Stimulated activated naive CD4-positive, alpha-beta T cell (primary cell): Measurements from ENCODE around the gene TVP23A.

Source experiments
- DNase-seq, 6 experiments: peaks; one replicate each; lab custom pipeline; 2025; lab: John Stamatoyannopoulos, UW

TVP23A gene

GRCh38 chr16:10817963-10818941 lies at the start of gene TVP23A:
TSS of gene TVP23A (minus strand) at chr16:10818794. CDS start at chr16:10818493, 301 bp downstream.
- no peak for DNase-seq

- DNase-seq, result no peak
Measured at GRCh38 chr16:10868104-10868595, 49.6 kb upstream of the TVP23A start.

DNA sequence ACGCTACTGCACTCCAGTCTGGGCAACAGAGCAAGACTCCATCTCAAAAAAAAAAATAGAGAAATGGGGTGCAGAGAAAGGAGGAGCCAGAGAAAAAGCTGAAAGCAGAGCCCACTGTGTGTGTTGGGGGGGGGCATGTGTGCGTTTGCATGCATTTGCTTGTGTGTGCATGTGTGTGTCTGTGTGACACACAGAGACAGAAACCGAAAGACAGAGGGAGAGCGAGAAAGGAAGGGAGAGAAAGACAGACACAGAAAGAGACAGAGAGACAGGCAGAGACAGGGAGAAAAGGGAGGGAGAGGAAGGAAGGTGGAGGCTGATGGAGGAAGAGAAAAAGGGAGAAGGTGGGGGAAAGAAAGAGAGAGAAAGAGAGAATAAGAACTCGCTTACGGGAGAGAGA lies 48.6 kb upstream of the TVP23A start:
- DNase-seq, result no peak

- DNase-seq, result no peak
Measured at GRCh38 chr16:10865991-10866966, 47.7 kb upstream of the TVP23A start.

DNA sequence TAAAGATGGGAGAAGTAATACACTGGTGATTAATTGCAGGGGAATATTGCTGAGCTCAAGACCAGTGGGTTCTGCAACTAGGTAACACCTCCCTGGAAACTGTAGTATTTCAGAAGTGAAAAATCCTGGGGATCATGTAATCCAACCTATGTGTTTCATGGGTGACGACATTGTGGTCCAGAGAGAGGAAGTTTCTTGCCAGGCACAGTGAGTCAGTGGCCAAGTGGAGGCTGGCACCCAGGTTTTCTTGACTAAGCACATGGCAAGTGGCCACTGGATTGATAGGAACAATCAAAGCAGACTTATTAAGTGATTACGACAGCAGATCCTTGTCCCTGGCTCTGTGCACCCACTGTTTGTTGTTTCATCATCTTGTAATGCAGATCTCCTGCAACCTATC lies 43.8 kb upstream of the TVP23A start:
- no peak for DNase-seq

GRCh38 chr16:10859658-10860057 lies 41.1 kb upstream of the TVP23A start:
- DNase-seq, result no peak

GRCh38 chr16:10859020-10859419 lies 40.4 kb upstream of the TVP23A start:
- no peak for DNase-seq

GRCh38 chr16:10858203-10858602 lies 39.6 kb upstream of the TVP23A start:
- no peak for DNase-seq

DNA sequence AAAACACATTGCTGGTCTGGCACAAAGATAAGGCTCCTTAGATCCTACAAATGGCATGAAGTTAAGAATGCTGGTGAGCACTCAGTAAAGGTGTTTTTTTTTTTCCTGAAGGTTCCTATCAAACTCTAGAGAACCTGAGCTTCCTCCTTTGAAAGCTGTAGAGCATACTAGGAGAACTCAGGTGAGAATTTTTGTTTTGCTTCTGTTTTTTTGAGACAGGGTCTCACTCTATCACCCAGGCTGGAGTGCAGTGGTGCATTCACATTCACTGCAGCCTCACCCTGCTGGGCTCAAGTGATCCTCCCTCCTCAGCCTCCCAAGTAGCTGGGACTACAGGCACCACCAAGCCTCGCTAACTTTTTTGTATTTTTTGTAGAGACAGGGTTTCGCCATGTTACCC lies 37.4 kb upstream of the TVP23A start:
- no peak for DNase-seq

DNA sequence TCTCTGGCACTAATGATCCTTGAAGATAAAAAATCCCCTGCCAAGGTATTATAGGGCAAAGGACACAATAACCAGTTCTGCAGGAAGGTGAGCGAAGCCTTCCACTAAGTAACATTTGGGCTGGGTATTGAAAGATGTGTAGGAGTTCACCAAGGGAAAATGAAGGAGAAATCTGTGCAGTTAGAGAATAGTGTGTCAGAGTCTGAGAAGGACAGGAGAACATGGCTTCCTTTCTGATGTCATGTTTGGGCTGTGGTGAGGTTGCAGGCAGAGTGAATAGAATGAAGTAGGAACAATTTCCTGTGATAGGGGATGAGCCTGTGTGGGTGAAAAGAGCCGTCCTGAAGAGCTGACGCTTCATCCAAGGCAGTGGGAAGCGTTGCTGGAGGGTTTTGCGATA lies 34.4 kb upstream of the TVP23A start:
- no peak for DNase-seq

DNA sequence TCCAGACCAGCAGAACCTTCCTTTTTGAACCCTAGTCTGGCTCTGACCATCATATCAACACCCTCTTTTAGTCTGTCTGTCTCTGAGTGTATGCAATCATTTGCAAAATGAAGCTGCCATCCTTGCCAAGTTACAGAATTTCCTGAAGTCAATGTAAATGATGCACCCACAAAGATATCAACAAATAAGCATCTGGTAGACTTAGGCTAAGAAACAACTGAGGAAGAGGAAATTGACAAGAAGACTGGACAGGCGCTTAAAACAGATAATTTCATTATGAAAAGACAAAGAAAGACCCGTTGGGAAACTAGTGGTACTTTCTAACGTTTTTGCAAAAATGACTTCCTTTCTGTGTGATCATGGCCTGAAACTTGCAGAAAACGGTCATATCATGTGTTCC lies 33.7 kb upstream of the TVP23A start:
- no peak for DNase-seq

DNA sequence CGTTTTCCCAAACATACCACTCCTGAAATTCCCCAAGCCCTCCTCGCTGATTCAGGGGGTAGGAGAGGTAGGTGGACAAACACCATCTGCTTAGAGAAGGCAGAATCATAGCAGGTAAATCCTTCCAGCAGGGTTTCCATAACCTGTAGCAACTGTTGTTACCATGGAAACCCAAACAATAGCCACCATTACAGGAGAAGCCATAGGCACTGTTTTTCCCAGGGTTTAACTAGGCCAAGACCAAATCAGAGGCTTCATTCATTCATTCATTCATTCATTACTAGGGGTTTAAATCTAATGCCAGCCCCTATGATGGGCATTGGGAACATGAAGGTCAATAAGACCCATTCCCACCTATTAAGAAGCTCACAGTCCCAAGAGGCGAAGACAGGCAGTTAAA lies 32.9 kb upstream of the TVP23A start:
- DNase-seq, result no peak

GRCh38 chr16:10850478-10850850 lies 31.9 kb upstream of the TVP23A start:
- no peak for DNase-seq

DNA sequence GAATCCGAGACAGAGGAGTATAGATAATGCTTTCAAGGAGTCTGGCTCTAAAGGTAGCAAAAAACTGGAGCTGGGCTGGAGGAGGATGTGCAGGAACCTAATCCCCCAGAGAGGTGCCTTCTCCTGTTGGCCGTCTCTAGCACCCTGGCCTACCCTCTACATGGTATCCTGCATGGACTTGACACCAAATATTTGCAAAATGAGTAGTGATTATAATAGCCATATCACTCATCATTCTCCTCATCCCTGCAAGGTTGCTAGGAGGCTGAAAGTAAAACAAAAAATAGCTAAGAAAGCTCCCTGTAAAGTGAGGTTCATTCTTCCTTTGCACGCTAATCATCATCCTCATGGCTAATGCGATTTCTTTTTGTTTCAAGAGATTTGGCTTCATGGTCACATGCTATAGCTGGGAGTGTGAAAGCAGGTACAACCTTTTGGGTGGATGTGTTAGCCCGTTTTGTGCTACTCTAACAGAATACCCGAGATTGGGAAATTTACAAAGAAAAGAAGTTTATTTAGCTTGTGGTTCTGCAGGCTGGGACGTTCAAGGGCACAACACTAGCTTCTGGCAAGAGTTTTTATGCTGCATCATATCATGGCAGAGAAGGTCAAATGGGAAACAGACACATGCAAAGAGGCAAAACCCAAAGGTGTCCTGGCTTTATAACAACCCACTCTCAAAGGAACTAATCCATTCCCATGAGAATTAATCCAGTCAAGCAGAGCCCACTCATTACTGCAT lies 31.3 kb upstream of the TVP23A start:
- DNase-seq, result no peak

- no peak for DNase-seq
Measured at GRCh38 chr16:10847176-10847575, 28.6 kb upstream of the TVP23A start.

DNA sequence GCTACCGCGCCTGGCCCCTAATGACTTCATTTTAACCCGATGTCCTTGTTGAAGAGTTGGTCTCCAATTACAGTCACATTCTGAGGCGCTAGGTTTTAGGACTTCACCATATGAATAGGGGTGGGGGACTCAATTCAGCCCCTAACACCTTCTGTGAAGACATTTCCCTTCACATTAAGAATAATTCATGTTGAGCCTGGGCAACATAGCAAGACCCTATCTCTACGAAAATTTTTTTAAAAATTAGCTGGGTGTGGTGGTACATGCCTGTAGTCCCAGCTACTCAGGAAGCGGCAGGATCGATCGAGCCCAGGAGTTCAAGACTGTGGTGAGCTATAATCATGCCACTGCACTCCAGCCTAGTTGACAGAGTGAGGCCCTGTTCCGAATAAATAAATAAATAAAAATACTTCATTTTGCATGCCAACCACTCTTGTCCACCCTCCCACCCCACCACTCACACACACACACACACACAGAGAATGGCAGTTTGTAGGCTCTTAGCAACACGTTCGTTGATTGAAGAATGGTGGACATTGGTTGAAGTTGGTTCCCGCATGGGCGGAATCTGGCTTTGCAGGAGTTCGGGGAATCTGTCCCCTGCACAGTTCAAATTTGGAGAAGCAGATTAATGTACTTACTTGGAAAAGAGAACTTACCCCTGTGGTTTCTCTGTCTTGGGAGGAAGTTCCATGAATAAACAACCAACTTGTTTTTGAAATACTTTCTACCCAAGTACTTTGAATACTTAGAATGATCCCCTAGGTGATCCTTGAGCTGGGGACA lies 27.8 kb upstream of the TVP23A start:
- no peak for DNase-seq

GRCh38 chr16:10840703-10841102 lies 22.1 kb upstream of the TVP23A start:
- no peak for DNase-seq

GRCh38 chr16:10839279-10839666 lies 20.7 kb upstream of the TVP23A start:
- DNase-seq, result no peak

DNA sequence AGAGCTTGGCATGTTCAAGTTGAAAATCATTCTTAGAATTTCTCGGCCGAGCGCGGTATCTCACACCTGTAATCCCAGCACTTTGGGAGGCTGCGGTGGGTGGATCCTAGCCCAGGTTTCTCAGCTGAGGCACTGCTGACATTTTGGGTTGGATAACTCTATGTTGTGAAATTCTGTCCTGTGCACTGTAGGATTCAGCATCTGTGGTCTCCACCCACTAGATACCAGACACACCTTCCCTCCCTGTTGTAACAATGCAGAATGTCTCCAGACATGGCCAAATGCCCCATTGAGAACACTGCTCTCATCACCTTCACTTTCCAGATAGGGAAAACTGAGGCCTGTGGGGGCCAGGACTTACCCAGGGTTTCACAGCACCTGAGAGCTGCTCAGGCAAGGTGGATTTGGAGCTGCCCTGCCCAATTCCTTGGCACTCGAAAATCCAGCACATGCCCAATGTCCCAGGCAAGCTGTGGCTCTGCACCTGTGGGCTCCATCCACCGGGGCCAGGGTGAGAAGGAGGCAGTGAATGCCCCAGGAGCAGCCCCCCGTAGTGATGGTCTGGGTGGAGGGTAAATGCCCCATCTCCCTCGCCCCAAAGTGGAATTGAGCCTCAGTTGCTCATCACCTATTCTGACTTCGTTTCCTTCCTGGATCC lies 20.2 kb upstream of the TVP23A start:
- no peak for DNase-seq

DNA sequence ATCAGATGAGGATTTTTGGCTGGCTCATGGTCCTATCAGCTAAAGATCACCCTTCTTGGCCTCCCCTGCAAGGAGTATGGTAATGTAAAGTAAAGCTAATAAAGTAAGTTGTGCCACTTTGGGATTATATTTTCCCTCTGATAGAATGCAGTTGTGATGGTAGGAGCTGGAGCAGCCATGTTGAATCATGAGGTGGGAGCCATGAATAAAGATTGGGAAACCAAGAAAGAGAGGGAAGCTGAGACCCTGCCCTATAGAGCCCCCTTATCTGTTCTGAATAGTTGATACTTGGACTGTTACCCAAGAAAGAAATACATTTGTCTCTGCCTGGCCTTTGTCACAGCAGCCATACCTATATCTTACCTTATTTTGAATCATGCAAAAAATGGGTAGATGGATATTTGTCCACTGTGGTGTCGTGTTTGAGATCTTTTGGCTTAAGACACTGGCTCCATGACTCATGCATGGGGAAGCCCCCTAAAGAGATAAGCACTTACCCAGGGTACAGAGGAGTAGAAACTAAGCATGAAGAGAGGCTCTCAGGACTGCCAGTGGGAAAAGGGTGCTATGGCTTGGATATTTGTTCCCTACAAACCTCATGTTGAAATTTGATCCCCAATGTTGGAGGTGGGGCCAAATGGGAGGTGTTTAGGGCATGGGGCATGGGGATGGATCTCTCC lies 17.7 kb upstream of the TVP23A start:
- no peak for DNase-seq
